ENCODE data around the gene MAFB.

DNA sequence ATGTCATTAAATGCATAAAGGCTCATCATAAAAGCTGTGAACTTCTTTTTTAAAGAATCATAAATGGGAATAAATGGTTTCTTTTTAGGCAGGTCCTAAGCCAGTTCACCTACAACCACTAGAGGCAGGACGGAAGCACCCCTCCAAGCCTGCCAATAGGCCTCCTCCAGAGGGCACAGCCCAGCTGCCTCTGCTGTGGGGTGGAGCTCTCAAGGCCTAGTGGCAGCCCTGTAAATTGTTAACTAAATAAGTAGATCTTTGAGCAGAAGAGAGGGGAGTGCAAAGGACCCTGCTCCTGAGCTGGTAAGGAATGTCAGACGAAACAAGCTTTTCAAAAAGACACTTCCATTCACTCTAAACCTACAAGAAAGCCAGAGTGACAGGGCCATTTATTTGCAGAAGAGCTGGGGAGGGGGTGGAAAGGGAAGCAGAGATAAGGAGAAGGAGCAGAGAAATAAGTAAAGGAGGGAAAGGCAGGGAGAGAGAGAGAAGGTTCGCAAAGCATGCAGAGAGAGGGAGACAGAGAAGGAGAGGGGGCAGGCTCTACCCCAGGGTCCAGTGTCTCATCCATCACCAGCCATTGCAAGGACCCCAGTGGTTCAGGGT is 18.0 kb upstream of the MAFB start:
- TF ChIP-seq, protein P1, sequence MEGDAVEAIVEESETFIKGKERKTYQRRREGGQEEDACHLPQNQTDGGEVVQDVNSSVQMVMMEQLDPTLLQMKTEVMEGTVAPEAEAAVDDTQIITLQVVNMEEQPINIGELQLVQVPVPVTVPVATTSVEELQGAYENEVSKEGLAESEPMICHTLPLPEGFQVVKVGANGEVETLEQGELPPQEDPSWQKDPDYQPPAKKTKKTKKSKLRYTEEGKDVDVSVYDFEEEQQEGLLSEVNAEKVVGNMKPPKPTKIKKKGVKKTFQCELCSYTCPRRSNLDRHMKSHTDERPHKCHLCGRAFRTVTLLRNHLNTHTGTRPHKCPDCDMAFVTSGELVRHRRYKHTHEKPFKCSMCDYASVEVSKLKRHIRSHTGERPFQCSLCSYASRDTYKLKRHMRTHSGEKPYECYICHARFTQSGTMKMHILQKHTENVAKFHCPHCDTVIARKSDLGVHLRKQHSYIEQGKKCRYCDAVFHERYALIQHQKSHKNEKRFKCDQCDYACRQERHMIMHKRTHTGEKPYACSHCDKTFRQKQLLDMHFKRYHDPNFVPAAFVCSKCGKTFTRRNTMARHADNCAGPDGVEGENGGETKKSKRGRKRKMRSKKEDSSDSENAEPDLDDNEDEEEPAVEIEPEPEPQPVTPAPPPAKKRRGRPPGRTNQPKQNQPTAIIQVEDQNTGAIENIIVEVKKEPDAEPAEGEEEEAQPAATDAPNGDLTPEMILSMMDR (IDR thresholded peaks at IDR 0.05 in 2 of 3, conservative IDR thresholded peaks at IDR 0.05 in 1 of 3; ENCODE audit: borderline replicate concordance in 1 of 3, insufficient read depth in 1 of 3, low read depth in 2 of 3, low read length in 2 of 3) = peak; percentile 14 to 61 (median 57); a peak in 4 of 6 replicates
- TF ChIP-seq, protein P2, sequence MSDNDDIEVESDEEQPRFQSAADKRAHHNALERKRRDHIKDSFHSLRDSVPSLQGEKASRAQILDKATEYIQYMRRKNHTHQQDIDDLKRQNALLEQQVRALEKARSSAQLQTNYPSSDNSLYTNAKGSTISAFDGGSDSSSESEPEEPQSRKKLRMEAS (IDR thresholded peaks at IDR 0.05) = no peak
- TF ChIP-seq, protein P3, sequence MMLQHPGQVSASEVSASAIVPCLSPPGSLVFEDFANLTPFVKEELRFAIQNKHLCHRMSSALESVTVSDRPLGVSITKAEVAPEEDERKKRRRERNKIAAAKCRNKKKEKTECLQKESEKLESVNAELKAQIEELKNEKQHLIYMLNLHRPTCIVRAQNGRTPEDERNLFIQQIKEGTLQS (IDR thresholded peaks at IDR 0.05) = no peak
- no peak for TF ChIP-seq POLR2A (IDR thresholded peaks at IDR 0.05; ENCODE audit: borderline replicate concordance, extremely low read depth, insufficient read depth, insufficient read length)
- no peak for TF ChIP-seq POLR2AphosphoS5 (IDR thresholded peaks at IDR 0.05; ENCODE audit: low read depth, low read length)
- TF ChIP-seq EZH2 (IDR thresholded peaks at IDR 0.05) = no peak
